Measurements from ENCODE around the gene AQP5.

AQP5 gene

DNA sequence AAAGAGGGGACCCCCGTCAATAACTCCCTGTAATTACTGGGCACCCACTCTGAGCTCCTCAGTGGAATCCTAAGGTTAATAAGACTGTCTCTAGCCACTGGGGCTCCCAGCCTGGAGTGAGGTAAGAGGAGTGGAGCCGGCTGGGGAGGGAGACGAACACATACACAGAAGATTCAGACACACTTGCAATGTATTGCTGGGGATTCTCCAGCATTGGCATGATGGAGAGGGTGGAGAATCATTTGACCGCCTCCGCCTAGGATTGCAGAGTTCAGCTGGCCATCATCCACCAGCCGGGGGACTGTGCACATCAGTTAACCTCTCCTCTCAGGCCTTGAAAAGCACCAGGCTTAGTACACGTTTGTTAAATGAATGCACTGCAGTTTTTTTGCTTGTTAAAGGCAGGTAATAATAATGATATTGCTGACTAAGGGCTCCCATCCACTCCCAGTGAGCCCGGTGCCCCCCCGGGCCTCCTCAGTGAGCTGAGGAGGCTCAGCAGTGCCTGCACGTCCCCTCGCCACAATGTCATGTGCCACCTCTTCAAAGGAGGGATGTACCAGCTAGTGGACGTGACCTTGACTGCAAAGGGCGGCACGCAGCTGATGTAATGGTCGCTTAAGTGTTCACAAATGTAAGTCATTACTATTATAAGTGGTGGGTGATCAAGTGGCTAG lies 37.7 kb upstream of the AQP5 start:
- no peak for DNase-seq (ENCODE audit: low read depth)
- no peak overlapping the region for H3K4me3 ChIP-seq (ENCODE audit: control insufficient read depth, low read depth, low read length)
- TF ChIP-seq, protein P1, sequence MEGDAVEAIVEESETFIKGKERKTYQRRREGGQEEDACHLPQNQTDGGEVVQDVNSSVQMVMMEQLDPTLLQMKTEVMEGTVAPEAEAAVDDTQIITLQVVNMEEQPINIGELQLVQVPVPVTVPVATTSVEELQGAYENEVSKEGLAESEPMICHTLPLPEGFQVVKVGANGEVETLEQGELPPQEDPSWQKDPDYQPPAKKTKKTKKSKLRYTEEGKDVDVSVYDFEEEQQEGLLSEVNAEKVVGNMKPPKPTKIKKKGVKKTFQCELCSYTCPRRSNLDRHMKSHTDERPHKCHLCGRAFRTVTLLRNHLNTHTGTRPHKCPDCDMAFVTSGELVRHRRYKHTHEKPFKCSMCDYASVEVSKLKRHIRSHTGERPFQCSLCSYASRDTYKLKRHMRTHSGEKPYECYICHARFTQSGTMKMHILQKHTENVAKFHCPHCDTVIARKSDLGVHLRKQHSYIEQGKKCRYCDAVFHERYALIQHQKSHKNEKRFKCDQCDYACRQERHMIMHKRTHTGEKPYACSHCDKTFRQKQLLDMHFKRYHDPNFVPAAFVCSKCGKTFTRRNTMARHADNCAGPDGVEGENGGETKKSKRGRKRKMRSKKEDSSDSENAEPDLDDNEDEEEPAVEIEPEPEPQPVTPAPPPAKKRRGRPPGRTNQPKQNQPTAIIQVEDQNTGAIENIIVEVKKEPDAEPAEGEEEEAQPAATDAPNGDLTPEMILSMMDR (IDR thresholded peaks at IDR 0.05; ENCODE audit: control insufficient read depth, insufficient read depth, low read depth, low read length, missing control alignments), result no peak

GRCh38 chr12:49924628-49925246 lies 36.9 kb upstream of the AQP5 start:
- DNase-seq (ENCODE audit: low read depth), result no peak
- no peak overlapping the region for H3K4me3 ChIP-seq (ENCODE audit: control insufficient read depth, low read depth, low read length)
- TF ChIP-seq, protein P1 (IDR thresholded peaks at IDR 0.05; ENCODE audit: control insufficient read depth, insufficient read depth, low read depth, low read length, missing control alignments), result no peak

DNA sequence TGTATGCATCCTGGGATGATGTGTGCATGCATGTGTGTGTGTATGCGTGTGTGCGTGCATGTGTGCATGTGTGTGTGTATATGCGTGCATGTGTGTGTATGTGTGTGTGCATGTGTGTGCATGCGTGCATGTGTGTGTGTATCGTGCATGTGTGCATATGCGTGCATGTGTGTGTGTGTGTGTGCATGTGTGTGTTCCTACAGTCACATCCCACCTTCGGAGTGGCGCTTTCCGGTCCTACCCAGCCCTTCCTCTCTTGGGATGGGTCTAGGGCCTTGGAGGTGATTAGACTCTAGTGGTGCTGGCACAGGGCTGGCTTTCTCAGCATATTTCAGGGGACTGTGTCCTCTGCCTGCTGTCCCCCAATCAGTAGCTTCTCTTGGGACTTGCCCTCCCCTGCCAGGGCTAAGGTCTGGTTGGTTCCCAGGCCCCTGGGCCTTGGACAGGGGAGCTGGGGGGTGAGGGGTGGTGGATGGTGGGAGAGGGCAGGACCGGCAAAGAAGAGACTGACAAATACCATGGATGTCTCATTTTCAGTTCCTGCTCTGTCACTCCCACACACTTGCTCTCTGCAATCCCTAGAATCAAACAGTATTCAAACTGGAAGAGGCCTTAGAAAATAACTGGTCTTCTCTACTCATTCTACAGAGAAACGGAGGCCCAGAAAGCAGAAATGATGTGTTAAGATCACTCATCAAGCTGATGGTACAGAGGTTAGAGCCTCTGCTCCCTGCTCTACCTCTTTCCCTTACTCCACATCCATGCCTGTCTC lies 36.1 kb upstream of the AQP5 start:
- no peak for DNase-seq (ENCODE audit: low read depth)
- TF ChIP-seq, protein P1 (IDR thresholded peaks at IDR 0.05; ENCODE audit: control insufficient read depth, insufficient read depth, low read depth, low read length, missing control alignments), result no peak
- H3K4me3 ChIP-seq (ENCODE audit: control insufficient read depth, low read depth, low read length), result no peak overlapping the region

DNA sequence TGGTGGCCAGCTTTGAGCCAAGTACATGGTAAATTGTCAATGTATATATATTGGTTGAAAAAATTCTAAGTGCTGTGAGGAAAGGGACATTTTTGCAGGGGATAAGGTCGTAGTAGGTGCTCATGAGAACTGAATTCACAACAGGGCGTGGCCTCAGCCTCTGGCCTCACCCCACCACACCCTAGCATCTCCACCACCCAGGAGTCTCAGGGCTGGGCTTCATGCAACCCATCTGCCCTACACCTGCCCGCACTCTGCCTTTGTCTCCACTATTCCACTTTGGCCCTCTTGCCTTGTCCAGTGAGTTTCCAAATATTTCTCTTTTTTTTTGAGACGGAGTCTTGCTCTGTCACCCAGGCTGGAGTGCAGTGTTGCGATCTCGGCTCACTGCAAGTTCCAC lies 33.2 kb upstream of the AQP5 start:
- no peak for DNase-seq (ENCODE audit: low read depth)
- TF ChIP-seq, protein P1 (IDR thresholded peaks at IDR 0.05; ENCODE audit: control insufficient read depth, insufficient read depth, low read depth, low read length, missing control alignments), result no peak

DNA sequence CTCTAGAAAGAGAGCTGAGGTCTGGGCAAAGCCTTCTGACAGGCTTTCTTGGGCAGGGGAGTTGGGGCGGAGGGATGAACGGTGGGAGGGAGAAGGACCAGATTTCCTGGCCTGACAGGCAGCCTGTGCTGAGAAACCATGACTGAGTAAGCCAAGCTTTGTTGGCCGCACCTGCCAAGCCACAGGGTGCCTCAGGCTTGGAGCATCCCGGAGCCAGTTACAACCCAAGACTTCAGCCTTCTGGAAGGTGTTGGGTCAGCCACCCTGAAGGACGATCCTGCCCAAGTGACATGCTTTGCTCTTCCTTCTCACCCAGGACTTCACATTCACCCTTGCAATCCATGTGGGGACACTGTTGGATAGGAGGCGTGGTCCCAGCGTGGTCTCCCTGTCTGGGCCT lies 32.1 kb upstream of the AQP5 start:
- TF ChIP-seq, protein P1 (IDR thresholded peaks at IDR 0.05; ENCODE audit: control insufficient read depth, insufficient read depth, low read depth, low read length, missing control alignments), result no peak
- DNase-seq (ENCODE audit: low read depth), result no peak
- no peak overlapping the region for H3K4me3 ChIP-seq (ENCODE audit: control insufficient read depth, low read depth, low read length)

More for the DNA sequence above, 33.2 kb upstream of the AQP5 start:
- H3K4me3 ChIP-seq (ENCODE audit: control insufficient read depth, low read depth, low read length), result no peak overlapping the region

DNA sequence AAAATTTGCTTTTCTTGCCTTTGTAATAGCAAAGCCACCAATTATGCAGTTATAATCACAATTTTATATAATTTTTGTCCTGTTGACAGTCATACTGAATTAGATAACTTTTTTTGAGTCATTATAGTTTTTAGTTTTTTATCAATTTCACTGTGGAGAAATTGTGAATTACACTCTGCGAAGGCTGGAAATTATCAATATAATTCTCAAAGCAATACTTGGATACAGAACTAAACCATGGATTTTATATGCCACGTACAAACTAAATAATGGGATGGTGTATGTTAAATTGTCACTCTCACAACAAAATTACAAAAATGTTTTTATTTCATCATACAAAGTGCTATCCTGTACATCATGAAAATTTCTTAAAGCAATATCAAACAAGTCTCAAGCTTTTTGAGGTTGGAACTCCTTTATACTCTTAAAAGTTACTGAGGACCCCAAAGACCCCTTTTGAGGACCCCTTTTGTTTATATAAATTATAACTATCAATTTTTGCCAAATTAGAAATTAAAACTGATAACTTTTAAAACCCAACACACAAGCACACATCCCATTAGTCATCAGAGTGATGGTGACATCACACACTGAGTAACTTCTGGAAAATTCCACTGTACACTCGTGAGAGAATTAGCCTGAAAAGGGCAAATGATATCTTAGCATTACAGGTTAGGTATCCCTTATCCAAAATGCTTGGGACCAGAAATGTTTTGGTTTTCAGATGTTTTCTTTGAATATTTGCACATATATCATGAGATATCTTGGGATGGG lies 31.0 kb upstream of the AQP5 start:
- no peak for DNase-seq (ENCODE audit: low read depth)
- no peak overlapping the region for H3K4me3 ChIP-seq (ENCODE audit: control insufficient read depth, low read depth, low read length)
- TF ChIP-seq, protein P1 (IDR thresholded peaks at IDR 0.05; ENCODE audit: control insufficient read depth, insufficient read depth, low read depth, low read length, missing control alignments), result no peak

Data from AG09309 (cell line).